ENCODE measurements around the gene CCR7.
A peak's percentile ranks its signal among the peaks of the same experiment; 100 is the strongest.

CCR7 gene

GRCh38 chr17:40517286-40517662 lies 48.0 kb downstream of the CCR7 start:
- TF ChIP-seq, protein P1, sequence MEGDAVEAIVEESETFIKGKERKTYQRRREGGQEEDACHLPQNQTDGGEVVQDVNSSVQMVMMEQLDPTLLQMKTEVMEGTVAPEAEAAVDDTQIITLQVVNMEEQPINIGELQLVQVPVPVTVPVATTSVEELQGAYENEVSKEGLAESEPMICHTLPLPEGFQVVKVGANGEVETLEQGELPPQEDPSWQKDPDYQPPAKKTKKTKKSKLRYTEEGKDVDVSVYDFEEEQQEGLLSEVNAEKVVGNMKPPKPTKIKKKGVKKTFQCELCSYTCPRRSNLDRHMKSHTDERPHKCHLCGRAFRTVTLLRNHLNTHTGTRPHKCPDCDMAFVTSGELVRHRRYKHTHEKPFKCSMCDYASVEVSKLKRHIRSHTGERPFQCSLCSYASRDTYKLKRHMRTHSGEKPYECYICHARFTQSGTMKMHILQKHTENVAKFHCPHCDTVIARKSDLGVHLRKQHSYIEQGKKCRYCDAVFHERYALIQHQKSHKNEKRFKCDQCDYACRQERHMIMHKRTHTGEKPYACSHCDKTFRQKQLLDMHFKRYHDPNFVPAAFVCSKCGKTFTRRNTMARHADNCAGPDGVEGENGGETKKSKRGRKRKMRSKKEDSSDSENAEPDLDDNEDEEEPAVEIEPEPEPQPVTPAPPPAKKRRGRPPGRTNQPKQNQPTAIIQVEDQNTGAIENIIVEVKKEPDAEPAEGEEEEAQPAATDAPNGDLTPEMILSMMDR (IDR thresholded peaks at IDR 0.05; ENCODE audit: unreplicated experiment in 3 of 3) = no peak
- H3K4me3 Mint-ChIP-seq = no peak overlapping the region

GRCh38 chr17:40516581-40517285 lies 48.5 kb downstream of the CCR7 start:
- H3K27ac Mint-ChIP-seq = peak overlapping the region in 1 of 3 experiments; percentile 14
- H3K4me3 Mint-ChIP-seq = no peak overlapping the region
- peaks cover 11% of the 10 kb centered on the region for H3K4me1 Mint-ChIP-seq
- TF ChIP-seq, protein P1 (IDR thresholded peaks at IDR 0.05; ENCODE audit: unreplicated experiment in 3 of 3) = no peak
- peaks cover 15% of the 10 kb centered on the region for H3K27me3 Mint-ChIP-seq (ENCODE audit: low read depth)
- H3K36me3 Mint-ChIP-seq (ENCODE audit: low read depth) = no peaks in the 10 kb centered on the region
- no peaks in the 10 kb centered on the region for H3K9me3 Mint-ChIP-seq

More at GRCh38 chr17:40517286-40517662, 48.0 kb downstream of the CCR7 start:
- Mint-ChIP-seq H3K4me1 (peaks cover 11% of the 10 kb centered on the region), H3K27ac (no peak overlapping the region), H3K9me3 (no peaks in the 10 kb centered on the region), H3K27me3 (ENCODE audit: low read depth) (peaks cover 15% of the 10 kb centered on the region), H3K36me3 (ENCODE audit: low read depth) (no peaks in the 10 kb centered on the region)

DNA sequence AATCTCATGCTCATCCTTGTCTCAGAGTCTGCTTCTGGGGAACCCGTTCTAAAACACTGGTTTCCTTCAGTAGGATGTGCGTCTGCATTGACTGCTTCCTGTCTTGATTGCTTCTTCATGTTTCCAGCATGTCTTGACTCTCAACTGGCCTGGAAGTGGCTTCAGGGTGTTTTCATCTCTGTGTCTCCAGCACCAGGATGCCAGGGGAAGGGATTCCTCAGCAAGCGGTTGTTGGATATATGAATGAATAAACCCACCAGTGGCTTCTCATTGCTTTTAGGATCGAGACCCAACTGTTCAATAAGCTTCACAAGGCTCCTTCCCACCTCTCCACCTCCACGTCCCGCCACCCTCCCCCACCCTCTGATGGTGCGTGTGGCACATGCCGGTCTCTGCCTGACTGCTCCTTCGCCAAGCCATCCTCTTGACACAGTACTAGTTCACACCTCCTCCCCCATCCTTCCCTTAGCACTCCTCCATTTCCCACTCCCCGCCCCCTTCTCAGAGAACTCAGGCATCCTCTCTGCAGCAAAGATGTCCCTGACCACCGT lies 49.7 kb downstream of the CCR7 start:
- H3K27me3 Mint-ChIP-seq (ENCODE audit: low read depth) = peaks cover 15% of the 10 kb centered on the region
- H3K27ac Mint-ChIP-seq = no peak overlapping the region

GRCh38 chr17:40515011-40515410 lies 50.3 kb downstream of the CCR7 start:
- Mint-ChIP-seq H3K4me3 (no peak overlapping the region), H3K27me3 (ENCODE audit: low read depth) (peaks cover 15% of the 10 kb centered on the region), H3K4me1 (peaks cover 23% of the 10 kb centered on the region), H3K27ac (no peak overlapping the region), H3K36me3 (ENCODE audit: low read depth) (no peaks in the 10 kb centered on the region), H3K9me3 (no peaks in the 10 kb centered on the region)
- TF ChIP-seq, protein P1 (IDR thresholded peaks at IDR 0.05; ENCODE audit: unreplicated experiment in 3 of 3) = no peak

More for the DNA sequence above, 49.7 kb downstream of the CCR7 start:
- TF ChIP-seq, protein P1 (IDR thresholded peaks at IDR 0.05; ENCODE audit: unreplicated experiment in 3 of 3) = no peak
- Mint-ChIP-seq H3K4me3 (no peak overlapping the region), H3K4me1 (peaks cover 19% of the 10 kb centered on the region), H3K9me3 (no peaks in the 10 kb centered on the region), H3K36me3 (ENCODE audit: low read depth) (no peaks in the 10 kb centered on the region)

- Mint-ChIP-seq H3K4me3 (no peak overlapping the region), H3K36me3 (ENCODE audit: low read depth) (no peaks in the 10 kb centered on the region), H3K27me3 (ENCODE audit: low read depth) (peaks cover 15% of the 10 kb centered on the region), H3K27ac (no peak overlapping the region), H3K4me1 (peaks cover 23% of the 10 kb centered on the region), H3K9me3 (no peaks in the 10 kb centered on the region)
- TF ChIP-seq, protein P1 (IDR thresholded peaks at IDR 0.05; ENCODE audit: unreplicated experiment in 3 of 3) = no peak
Measured at GRCh38 chr17:40514013-40514875, 51.0 kb downstream of the CCR7 start.

Measured in nephron (organoid).